NB4 (cell line): ENCODE data around the gene OR13C4.

Source experiments
- POLR2A ChIP-seq: IDR thresholded peaks from 2 replicates; pipeline ENCODE4 v1.6.1; 2011; ENCODE audit warnings: mild to moderate bottlenecking; ENCODE audit not compliant: insufficient read length; ENCODE audit errors: extremely low read depth
- TF ChIP-seq, protein P1 (sequence below): IDR thresholded peaks from one replicate; pipeline ENCODE4 v1.5.1; 2012; ENCODE audit warnings: low read depth, low read length

DNA sequence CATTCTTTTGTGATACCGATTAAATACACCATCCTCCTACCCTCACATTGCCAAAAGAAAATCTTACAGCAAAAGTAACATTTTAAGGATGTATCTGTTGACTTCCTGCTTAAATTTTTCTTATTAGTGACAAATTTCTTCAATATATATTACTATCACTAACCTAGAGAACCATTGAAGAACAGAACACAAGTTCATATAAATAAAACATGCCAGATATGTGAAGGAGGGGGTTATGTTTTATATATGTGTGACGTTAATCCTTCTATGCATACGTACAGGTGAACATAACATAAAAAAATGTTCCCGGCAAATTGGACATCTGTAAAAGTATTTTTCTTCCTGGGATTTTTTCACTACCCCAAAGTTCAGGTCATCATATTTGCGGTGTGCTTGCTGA lies 23.0 kb downstream of the OR13C4 start, which contains the start of gene OR13F1:
- TF ChIP-seq, protein P1, sequence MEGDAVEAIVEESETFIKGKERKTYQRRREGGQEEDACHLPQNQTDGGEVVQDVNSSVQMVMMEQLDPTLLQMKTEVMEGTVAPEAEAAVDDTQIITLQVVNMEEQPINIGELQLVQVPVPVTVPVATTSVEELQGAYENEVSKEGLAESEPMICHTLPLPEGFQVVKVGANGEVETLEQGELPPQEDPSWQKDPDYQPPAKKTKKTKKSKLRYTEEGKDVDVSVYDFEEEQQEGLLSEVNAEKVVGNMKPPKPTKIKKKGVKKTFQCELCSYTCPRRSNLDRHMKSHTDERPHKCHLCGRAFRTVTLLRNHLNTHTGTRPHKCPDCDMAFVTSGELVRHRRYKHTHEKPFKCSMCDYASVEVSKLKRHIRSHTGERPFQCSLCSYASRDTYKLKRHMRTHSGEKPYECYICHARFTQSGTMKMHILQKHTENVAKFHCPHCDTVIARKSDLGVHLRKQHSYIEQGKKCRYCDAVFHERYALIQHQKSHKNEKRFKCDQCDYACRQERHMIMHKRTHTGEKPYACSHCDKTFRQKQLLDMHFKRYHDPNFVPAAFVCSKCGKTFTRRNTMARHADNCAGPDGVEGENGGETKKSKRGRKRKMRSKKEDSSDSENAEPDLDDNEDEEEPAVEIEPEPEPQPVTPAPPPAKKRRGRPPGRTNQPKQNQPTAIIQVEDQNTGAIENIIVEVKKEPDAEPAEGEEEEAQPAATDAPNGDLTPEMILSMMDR: no peak
- no peak for TF ChIP-seq POLR2A
